Measurements from ENCODE around the gene FSD1.
"Not testable (repeated sequence)": the region's sequence is repeated elsewhere in the genome, so short reads cannot be mapped to it uniquely, and the experiment has no call there.

The FSD1 gene

DNA sequence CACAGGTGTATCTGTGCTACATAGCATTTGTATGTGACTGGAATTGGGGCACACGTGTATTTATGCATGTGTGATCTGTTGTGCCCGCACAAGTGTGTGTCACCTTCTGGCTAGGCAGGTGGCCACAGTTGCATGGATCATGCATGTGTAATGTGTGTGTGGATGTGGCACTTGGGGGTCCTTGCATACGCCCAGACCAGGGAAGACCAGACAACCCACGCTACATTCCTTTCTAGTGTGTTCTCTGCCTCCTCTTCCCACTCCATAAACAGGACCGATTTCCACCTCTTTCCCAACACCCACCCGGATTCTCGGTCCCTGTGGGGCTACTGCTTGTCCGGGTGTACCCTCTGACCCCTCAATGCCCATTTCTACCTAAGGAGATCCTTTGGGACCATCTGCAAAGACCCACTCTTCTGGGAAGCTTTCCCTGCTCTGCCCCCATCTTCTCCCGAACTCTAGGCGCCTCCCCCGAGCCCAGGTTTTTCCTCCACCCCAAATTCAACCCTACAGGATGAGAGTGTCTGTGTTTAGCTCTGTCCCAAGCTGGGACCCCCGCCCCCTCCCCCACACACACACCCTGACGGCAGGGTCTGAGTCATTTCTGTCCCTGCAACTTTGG, 21.9 kb downstream of the FSD1 start:
- no peak for DNase-seq (ENCODE audit: low spot score)
- TF ChIP-seq CTCF (IDR thresholded peaks at IDR 0.05; ENCODE audit: extremely low read depth, insufficient read depth, missing control alignments) = no peak
- in situ Hi-C loops (cut with MboI; ENCODE audit: low pct_unique_long_range_greater_than_20kb, low sequenced_read_pairs, unreplicated experiment) = no loop called here

DNA sequence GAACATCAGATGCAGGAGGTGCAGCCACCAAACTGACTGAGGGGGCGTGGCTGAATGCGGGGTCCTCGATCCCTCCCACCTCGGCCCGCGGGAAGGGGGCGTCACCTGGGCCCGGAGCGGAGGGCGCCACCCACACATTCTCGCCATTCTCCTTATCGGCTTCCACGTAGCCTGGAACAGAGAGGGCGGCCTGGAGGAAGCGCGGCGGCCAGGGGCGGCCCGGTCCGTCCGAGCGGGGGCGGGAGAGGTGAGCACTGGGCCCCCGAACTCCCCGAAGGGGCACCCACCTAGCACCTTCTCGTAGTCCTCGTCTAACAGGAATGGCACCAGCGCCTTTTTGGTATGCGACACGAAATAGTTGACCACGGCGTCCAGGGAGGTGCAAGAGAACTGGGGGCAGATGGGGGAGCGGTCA, 22.4 kb downstream of the FSD1 start:
- no peak for DNase-seq (ENCODE audit: low spot score)
- in situ Hi-C loops (cut with MboI; ENCODE audit: low pct_unique_long_range_greater_than_20kb, low sequenced_read_pairs, unreplicated experiment) = no loop called here
- TF ChIP-seq CTCF (IDR thresholded peaks at IDR 0.05; ENCODE audit: extremely low read depth, insufficient read depth, missing control alignments) = no peak

DNA sequence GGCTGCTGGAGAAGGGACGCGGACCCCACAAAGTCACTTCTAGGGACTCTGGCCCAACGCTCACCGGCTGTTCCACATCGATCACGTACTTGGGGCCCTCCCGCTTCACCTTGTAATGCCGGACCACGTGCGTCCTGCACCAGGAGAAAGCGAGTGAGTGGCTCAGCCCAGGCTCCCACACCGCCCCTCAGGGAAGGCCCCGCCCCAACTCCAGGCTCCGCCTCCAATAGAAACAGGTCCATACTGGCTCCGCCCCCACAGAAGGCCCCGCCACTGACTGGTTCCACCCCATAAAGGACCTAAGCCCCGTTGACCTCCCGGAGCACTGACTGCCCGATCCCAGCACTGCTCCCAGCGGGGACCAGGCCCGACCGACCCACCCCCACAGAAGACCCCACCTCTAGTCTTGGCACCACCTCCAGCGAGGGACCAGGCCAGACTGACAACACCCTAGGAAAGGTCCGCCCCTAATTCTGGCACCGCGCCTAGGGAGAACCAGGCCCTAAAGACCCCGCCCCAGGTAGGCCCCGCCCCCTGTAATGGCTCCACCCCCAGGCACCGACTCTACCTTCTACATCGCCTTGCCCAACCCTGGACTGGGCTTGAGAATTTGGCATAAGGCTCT, 23.0 kb downstream of the FSD1 start:
- in situ Hi-C loops (cut with MboI; ENCODE audit: low pct_unique_long_range_greater_than_20kb, low sequenced_read_pairs, unreplicated experiment) = no loop called here
- TF ChIP-seq CTCF (IDR thresholded peaks at IDR 0.05; ENCODE audit: extremely low read depth, insufficient read depth, missing control alignments) = no peak
- peak; percentile 68 for DNase-seq (ENCODE audit: low spot score)

- no peak for DNase-seq (ENCODE audit: low spot score)
- no peak for TF ChIP-seq CTCF (IDR thresholded peaks at IDR 0.05; ENCODE audit: extremely low read depth, insufficient read depth, missing control alignments)
- in situ Hi-C loops (cut with MboI; ENCODE audit: low pct_unique_long_range_greater_than_20kb, low sequenced_read_pairs, unreplicated experiment) = no loop called here
These were observed 23.5 kb downstream of the FSD1 start for GRCh38 chr19:4327877-4328242.

GRCh38 chr19:4328243-4328990, 24.0 kb downstream of the FSD1 start:
- DNase-seq (ENCODE audit: low spot score) = peak; percentile 98
- TF ChIP-seq CTCF (IDR thresholded peaks at IDR 0.05; ENCODE audit: extremely low read depth, insufficient read depth, missing control alignments) = peak; percentile 1
- in situ Hi-C loops (cut with MboI; ENCODE audit: low pct_unique_long_range_greater_than_20kb, low sequenced_read_pairs, unreplicated experiment) = no loop called here

- DNase-seq (ENCODE audit: low spot score); in situ Hi-C loops (cut with MboI; ENCODE audit: low pct_unique_long_range_greater_than_20kb, low sequenced_read_pairs, unreplicated experiment): not testable (repeated sequence)
These were observed 24.7 kb downstream of the FSD1 start for GRCh38 chr19:4328991-4329681.
